Lower leg skin (tissue), 4 donors: ENCODE results near the gene MRPL18. TPM values are rescaled to one million over a fixed set of nuclear protein-coding genes. Genes with fewer than 3 reads are reported as not detected.

ENCODE experiments used
- DNase-seq, 2 donors: peaks; one replicate each; pipeline ENCODE4 v3.0.0-alpha.2; 2019; ENCODE audit warnings: low spot score in 2 of 2
- H3K4me3 ChIP-seq: fragments of 200-600 bp; sonication (generic); 2 replicates; pipeline ENCODE4 v1.5.1; 2017; ENCODE audit warnings: mild to moderate bottlenecking, low read depth; ENCODE audit not compliant: poor library complexity, severe bottlenecking
- CTCF ChIP-seq, 3 donors: fragments of 450-650 bp; IDR thresholded peaks; one replicate each; pipeline ENCODE4 v1.5.1; 2016; ENCODE audit warnings: antibody characterized with exemption in 3 of 3, mild to moderate bottlenecking in 3 of 3, moderate library complexity in 2 of 3
- POLR2A ChIP-seq, 2 donors: fragments of 450-650 bp; IDR thresholded peaks; one replicate each; pipeline ENCODE4 v1.6.1; 2016 to 2017; ENCODE audit warnings: antibody characterized with exemption in 2 of 2, mild to moderate bottlenecking in 1 of 2, moderate library complexity in 1 of 2
- WGBS, 2 donors: methylation state at CpG; one replicate each; pipeline ENCODE4 v1.1.5; 2018; 5-methylcytosine and 5-hydroxymethylcytosine counted together
- intact Hi-C: fragments of 100-400 bp; cut with DNase I; formaldehyde crosslinking; loops from one replicate; pipeline ENCODE4 v1.15.0; 2023; ENCODE audit warnings: low total_unique reads
- total RNA-seq, 4 donors: library from RNA; depleted of rRNA; stranded (reverse); fragments of >200 nt; gene quantifications; one replicate each; pipeline ENCODE4 v1.1.0, GENCODE V29; 2016

MRPL18 gene
- total RNA-seq, 4 donors from 2014 or later = 57.4 to 68.6 (median 59.2) TPM

- no peak for DNase-seq
- TF ChIP-seq POLR2A (IDR thresholded peaks at IDR 0.05) (no peak), CTCF (IDR thresholded peaks at IDR 0.05) (no peak)
- 44 to 60% methylated on average over 1 of the region's 1 CpG for WGBS, 2 donors
- no peak overlapping the region for H3K4me3 ChIP-seq
- intact Hi-C loops = no loop called here
These were observed 12.1 kb upstream of the MRPL18 start for GRCh38 chr6:159778131-159778530.

GRCh38 chr6:159778542-159779103 is 11.6 kb upstream of the MRPL18 start:
- no peak for DNase-seq
- WGBS, 2 donors = 71 to 89% methylated on average over 3 of the region's 3 CpGs
- TF ChIP-seq CTCF (IDR thresholded peaks at IDR 0.05) (no peak), POLR2A (IDR thresholded peaks at IDR 0.05) (no peak)
- H3K4me3 ChIP-seq = no peak overlapping the region
- intact Hi-C loops = no loop called here

- TF ChIP-seq CTCF (IDR thresholded peaks at IDR 0.05) (no peak), POLR2A (IDR thresholded peaks at IDR 0.05) (no peak)
- intact Hi-C loops = no loop called here
These were observed 2.0 kb upstream of the MRPL18 start for GRCh38 chr6:159788276-159788675.

GRCh38 chr6:159788753-159789376 is 1.4 kb upstream of the MRPL18 start:
- WGBS, 2 donors = 0 to 2% methylated on average over 40 to 58 of the region's 60 CpGs
- no peak for TF ChIP-seq CTCF (IDR thresholded peaks at IDR 0.05)
- TF ChIP-seq POLR2A (IDR thresholded peaks at IDR 0.05) = no peak
- peak; percentile 39 to 91 for DNase-seq
- H3K4me3 ChIP-seq = peak overlapping the region; percentile 96
- intact Hi-C loops = no loop called here

More at GRCh38 chr6:159788276-159788675, 2.0 kb upstream of the MRPL18 start:
- DNase-seq = no peak
- 17 to 27% methylated on average over 15 of the region's 15 CpGs for WGBS, 2 donors
- no peak overlapping the region for H3K4me3 ChIP-seq

DNA sequence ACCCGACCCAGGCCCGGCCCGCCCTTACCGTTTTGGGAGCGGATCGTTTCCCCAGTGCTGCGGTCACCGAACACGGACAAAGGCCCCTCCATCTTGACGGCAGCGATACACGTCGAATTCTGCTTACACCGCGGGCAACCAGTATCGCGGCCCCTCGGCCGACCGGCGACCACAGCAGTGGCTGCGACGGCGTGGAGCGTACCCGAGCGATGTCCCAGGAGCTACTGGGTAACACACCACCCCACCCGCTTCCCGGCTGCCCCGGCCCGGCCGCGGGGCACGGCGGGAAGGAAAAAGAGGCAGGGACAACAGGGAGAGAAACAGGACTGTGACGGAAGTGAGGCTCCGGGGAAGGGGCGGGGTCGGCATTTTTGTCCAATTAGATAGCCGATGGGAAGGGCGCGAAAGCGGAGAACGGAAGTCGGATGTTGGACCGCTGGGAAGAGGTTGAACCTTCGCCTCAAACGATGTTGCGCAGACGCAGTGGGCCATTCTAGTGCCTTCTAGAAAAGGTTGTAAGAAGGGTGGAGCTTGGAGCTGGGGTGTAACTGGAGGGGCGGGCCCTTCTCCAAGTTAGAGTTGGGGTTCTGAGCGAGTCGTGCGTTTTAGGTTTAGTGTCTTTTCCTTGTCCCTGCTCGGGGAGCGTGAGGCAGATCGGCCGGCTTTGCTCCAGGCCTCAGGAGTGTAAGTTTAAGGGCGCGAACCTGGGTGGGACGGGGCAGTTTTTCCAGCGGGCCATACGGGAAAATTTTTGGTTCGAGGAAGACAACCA is 704 bp upstream of the MRPL18 start, which contains the start of gene TCP1:
Gene TCP1, minus strand, starts transcription at position 226 of the 772 bp plus-strand sequence. Its CDS starts 134 bp downstream, at position 92.
- 0% methylated on average over 62 to 64 of the region's 64 CpGs for WGBS, 2 donors
- peak; percentile 100 for DNase-seq
- H3K4me3 ChIP-seq = peak within 1 kb of the TSS; percentile 96
- intact Hi-C loops = no loop called here
- TF ChIP-seq CTCF (IDR thresholded peaks at IDR 0.05) = no peak
- TF ChIP-seq POLR2A (IDR thresholded peaks at IDR 0.05) = peak in 1 of 2 donors; percentile 96
